K562 (cell line): ENCODE results near the gene RANBP3. TPM values are rescaled to one million over a fixed set of nuclear protein-coding genes. Genes with fewer than 3 reads are reported as not detected.
"Not testable (repeated sequence)": the region's sequence is repeated elsewhere in the genome, so short reads cannot be mapped to it uniquely, and the experiment has no call there.

Experiments used
- ATAC-seq: fragments of 200-7000 bp; cut with Tn5 transposase; 3 replicates; pipeline ENCODE4 v1.9.1; 2020; ENCODE audit warnings: moderate library complexity
- BruUV-seq: library from RNA; stranded (reverse); fragments of 400-500 nt; replicated peaks from 2 replicates; lab custom pipeline; 2021; lab: Mats Ljungman, UMichigan
- CTCF ChIA-PET: fragments of 300-600 bp; formaldehyde crosslinking; extraction: SDS; loops from one replicate; lab custom pipeline; 2021; ENCODE audit warnings: low intra/inter-chr PET ratio; lab: Yijun Ruan, JAX
- POLR2A ChIA-PET: fragments of 300-600, 350-650 bp; sonication (Branson Sonifier 250); formaldehyde crosslinking; extraction: SDS; loops from one replicate; lab custom pipeline; 2021; ENCODE audit warnings: antibody characterized with exemption, inconsistent platforms; lab: Yijun Ruan, JAX
- DNase-seq, 4 experiments: peaks; one replicate each; pipeline versions ENCODE4 v3.0.0 to v3.0.0-alpha.2; 2011 to 2018; ENCODE audit warnings: low spot score in 3 of 4, mixed read lengths in 3 of 4; ENCODE audit errors: extremely low read depth in 1 of 4
- FAIRE-seq: peaks from 2 replicates; lab custom pipeline; 2011; peaks lifted over from hg19 to GRCh38; lab: Jason Lieb, UNC
- H2AFZ ChIP-seq: 2 replicates; pipeline ENCODE4 v1.6.0; 2011; ENCODE audit warnings: low read depth, low read length, control low read depth, inconsistent platforms
- H3K27ac ChIP-seq: fragments of 200-600 bp; 3 replicates; pipeline ENCODE4 v1.8.0; 2011; ENCODE audit warnings: low read depth, mild to moderate bottlenecking, control low read depth, inconsistent platforms, low read length, moderate library complexity, mixed read lengths; ENCODE audit errors: extremely low read depth
- H3K27me3 ChIP-seq, 2 experiments: fragments of 300-600 bp in 1 of 2; 2 replicates in 1 of 2; 3 replicates in 1 of 2; pipeline versions ENCODE4 v1.6.0 to v1.8.0; 2011; ENCODE audit warnings: inconsistent platforms in 2 of 2, low read length in 2 of 2, mild to moderate bottlenecking in 1 of 2, mixed read lengths in 1 of 2, moderate library complexity in 1 of 2; ENCODE audit not compliant: control insufficient read depth in 2 of 2, insufficient read depth in 2 of 2
- H3K36me3 ChIP-seq: fragments of 300-600 bp; 3 replicates; pipeline ENCODE4 v1.8.0; 2011; ENCODE audit warnings: mild to moderate bottlenecking, low read length, inconsistent platforms; ENCODE audit not compliant: control insufficient read depth, insufficient read depth
- H3K4me1 ChIP-seq, 2 experiments: fragments of 200-600 bp in 1 of 2; replicated peaks in 1 of 2; 2 replicates in 1 of 2; 3 replicates in 1 of 2; pipeline versions ENCODE4 v1.5.1 to v1.8.0; 2011; ENCODE audit warnings: inconsistent platforms in 2 of 2, low read length in 2 of 2, mild to moderate bottlenecking in 1 of 2, mixed read lengths in 1 of 2, moderate library complexity in 1 of 2; ENCODE audit not compliant: control insufficient read depth in 2 of 2, insufficient read depth in 2 of 2
- H3K4me2 ChIP-seq: 2 replicates; pipeline ENCODE4 v1.6.1; 2011; ENCODE audit warnings: low read length, control low read depth, inconsistent platforms, mixed read lengths; ENCODE audit not compliant: insufficient read depth
- H3K4me3 ChIP-seq: fragments of 200-600 bp; sonication (generic), shearing (Covaris generic); 2 replicates; pipeline ENCODE4 v1.5.1; 2016; ENCODE audit warnings: control low read depth, inconsistent platforms
- H3K79me2 ChIP-seq: fragments of 200-600 bp; 3 replicates; pipeline ENCODE4 v1.8.0; 2011; ENCODE audit warnings: low read length, inconsistent platforms; ENCODE audit not compliant: control insufficient read depth, insufficient read depth
- H3K9ac ChIP-seq, 2 experiments: 2 replicates each; pipeline versions ENCODE4 v1.6.0 to v1.6.1; 2011; ENCODE audit warnings: low read depth in 2 of 2, low read length in 2 of 2, control low read depth in 1 of 2, inconsistent platforms in 1 of 2, mild to moderate bottlenecking in 1 of 2, mixed read lengths in 1 of 2; ENCODE audit not compliant: insufficient read depth in 1 of 2
- H3K9me1 ChIP-seq: one replicate; pipeline ENCODE4 v1.6.0; 2011; ENCODE audit warnings: inconsistent platforms, mild to moderate bottlenecking, low read length, moderate library complexity; ENCODE audit not compliant: control insufficient read depth, insufficient read depth
- H3K9me3 ChIP-seq: replicated peaks from 2 replicates; pipeline ENCODE4 v1.5.1; 2011; ENCODE audit warnings: low read depth, low read length, inconsistent platforms; ENCODE audit not compliant: control insufficient read depth, insufficient read depth
- H4K20me1 ChIP-seq: replicated peaks from 2 replicates; pipeline ENCODE4 v1.6.1; 2011; ENCODE audit warnings: low read length, inconsistent platforms, mixed read lengths; ENCODE audit not compliant: control insufficient read depth, insufficient read depth
- POLR2G ChIP-seq: fragments of 200-400 bp; formaldehyde crosslinking; IDR thresholded peaks from 2 replicates; pipeline ENCODE4 v1.6.1; 2017; ENCODE audit warnings: low read depth, mild to moderate bottlenecking, antibody characterized with exemption, low read length, moderate library complexity
- SRSF1 ChIP-seq: fragments of 200-400 bp; formaldehyde crosslinking; IDR thresholded peaks from 2 replicates; pipeline ENCODE4 v1.6.1; 2017; ENCODE audit warnings: mild to moderate bottlenecking, low read depth, low read length, moderate library complexity
- STAT5B ChIP-seq: fragments of 250-450 bp; sonication (Bioruptor Pico); IDR thresholded peaks from 2 replicates; pipeline ENCODE4 v1.8.0; 2021; ENCODE audit warnings: mild to moderate bottlenecking, inconsistent platforms
- ZNF121 ChIP-seq: sonication (generic); formaldehyde crosslinking; conservative IDR thresholded peaks from 2 replicates; pipeline ENCODE4 v1.8.0; 2022; ENCODE audit warnings: missing genetic modification reagents
- WGBS: fragments of 100-300 bp; shearing (Covaris generic); methylation state at CpG from one replicate; pipeline ENCODE4 v1.1.6; 2016; ENCODE audit warnings: low coverage, mixed read lengths; ENCODE audit not compliant: insufficient coverage; ENCODE audit errors: missing lambda C conversion rate; 5-methylcytosine and 5-hydroxymethylcytosine counted together
- in situ Hi-C: fragments of 300-500 bp; cut with MboI; formaldehyde crosslinking; loops from 4 replicates; pipeline ENCODE4 v1.15.0; 2018; ENCODE audit warnings: inconsistent platforms, mixed read lengths
- intact Hi-C: fragments of 100-400 bp; cut with micrococcal nuclease; formaldehyde crosslinking; loops from 2 replicates; pipeline ENCODE4 v1.14.2; 2022
- polyA plus RNA-seq, 8 experiments: library from polyadenylated mRNA; depleted of rRNA in 4 of 8; stranded (reverse) in 5 of 8; unstranded in 3 of 8; fragments of >200 nt; fragmentation: Nextera tagmentation in 2 of 8; fragmentation: Illumina TruSeq in 1 of 8; extraction: Ambion mirVana in 2 of 8; extraction: Trizol in 1 of 8; gene quantifications; 2 replicates each; pipeline versions ENCODE4 v1.2.1 to v1.2.3, GENCODE V29; 2011 to 2014; ENCODE audit warnings: inconsistent platforms in 1 of 8, missing spikeins in 1 of 8
- total RNA-seq, 7 experiments: library from RNA; depleted of rRNA in 6 of 7; stranded (reverse); fragments of >200 nt in 6 of 7; fragmentation: Illumina TruSeq in 2 of 7; extraction: Trizol in 2 of 7; gene quantifications; 2 replicates each; pipeline versions ENCODE4 v1.2.1 to v1.2.3, GENCODE V29; 2011 to 2021; ENCODE audit warnings: low replicate concordance in 1 of 7

RANBP3 gene
- total and polyA plus RNA-seq, 9 of the 15 experiments (the other 6 are each of a cell fraction or from before 2014, with no cell fraction given): 0.90 to 95.1 (median 63.2) TPM

DNA sequence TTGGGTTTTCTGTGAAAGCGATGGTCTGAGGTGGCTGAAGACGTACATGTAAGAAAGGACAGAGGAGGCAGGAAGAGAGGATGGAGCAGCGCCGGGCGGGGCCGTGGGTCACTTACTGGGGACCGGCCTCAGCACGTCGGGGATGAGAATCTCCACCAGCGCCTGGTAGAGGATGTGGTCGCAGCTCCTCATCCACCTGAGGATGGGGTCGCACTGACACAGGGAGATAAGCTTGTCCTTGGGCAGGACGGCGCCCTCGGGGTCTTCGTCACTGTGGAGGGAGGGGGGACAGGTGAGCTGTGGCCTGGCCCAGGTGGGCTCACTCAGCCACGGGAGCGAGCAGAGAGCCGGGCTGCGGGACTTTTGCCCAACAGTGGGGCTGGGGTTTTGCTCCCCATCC, 29.0 kb upstream of the RANBP3 start:
- H3K4me1 ChIP-seq: peaks cover 0 to 16% of the 10 kb centered on the region in 2 experiments; a peak in 1 of 5 replicates
- FAIRE-seq: no peak
- H3K4me3 ChIP-seq: no peak overlapping the region
- no peaks in the 10 kb centered on the region; a peak in 1 of 5 replicates for H3K27me3 ChIP-seq
- CTCF ChIA-PET: interaction anchor here (0.6 kb wide), 1 partner anchor 60 kb away, joined by 5 read pairs; no protein-coding TSS in a partner anchor
- in situ Hi-C loops (no loop called here), intact Hi-C loops (no loop called here)
- no peak for ATAC-seq
- WGBS: 76% methylated on average over 11 of the region's 20 CpGs
- TF ChIP-seq STAT5B (no peak), POLR2G (0 out of 2 replicates have a peak, but pooled peaks have one; percentile 18), SRSF1 (no peak)
- TF ChIP-seq, all 486 proteins: peak for 1
- DNase-seq: no peak
- H4K20me1 ChIP-seq: no peaks in the 10 kb centered on the region
- H3K36me3 ChIP-seq: peaks cover 7% of the 10 kb centered on the region; the same call in 2 of the 3 replicates
- H3K9ac ChIP-seq: no peak overlapping the region
- H3K79me2 ChIP-seq: no peaks in the 10 kb centered on the region
- POLR2A ChIA-PET: no interaction called here
- H3K9me1 ChIP-seq: no peaks in the 10 kb centered on the region
- no peak overlapping the region for H2AFZ ChIP-seq
- no TSS peak for BruUV-seq
- no peak overlapping the region for H3K27ac ChIP-seq
- no peaks in the 10 kb centered on the region for H3K9me3 ChIP-seq
- no peak overlapping the region for H3K4me2 ChIP-seq

DNA sequence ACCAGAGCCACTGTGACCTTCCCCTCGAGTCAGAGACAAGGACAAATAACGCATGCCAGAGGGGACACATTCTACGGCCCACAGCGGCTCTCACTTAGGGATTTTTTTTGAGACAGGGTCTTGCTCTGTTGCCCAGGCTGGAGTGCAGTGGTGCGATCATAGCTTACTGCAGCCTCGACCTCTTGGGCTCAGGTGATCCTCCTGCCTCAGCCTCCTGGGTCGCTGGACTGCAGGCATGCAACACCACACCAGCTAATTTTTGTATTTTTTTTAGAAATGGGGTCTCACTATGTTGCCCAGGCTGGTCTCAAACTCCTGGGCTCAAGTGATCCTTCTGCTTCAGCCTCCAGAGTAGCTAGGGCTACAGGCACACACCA, 28.1 kb upstream of the RANBP3 start:
- intact Hi-C loops, H3K36me3 ChIP-seq, H3K9me3 ChIP-seq, H3K4me2 ChIP-seq, FAIRE-seq, H3K27me3 ChIP-seq, H2AFZ ChIP-seq, DNase-seq, ATAC-seq, CTCF ChIA-PET, H4K20me1 ChIP-seq, H3K27ac ChIP-seq: not testable (repeated sequence)
- POLR2A ChIA-PET: interaction anchor here (0.8 kb wide), 1 partner anchor 86 kb away, joined by 3 read pairs; no protein-coding TSS in a partner anchor
- WGBS: 65% methylated on average over 7 of the region's 7 CpGs
- Histone ChIP-seq H3K4me1 (peaks cover 0 to 13% of the 10 kb centered on the region in 2 experiments; a peak in 1 of 5 replicates), H3K9ac (peak overlapping the region in 1 of 2 experiments; percentile 43; a peak in 2 of 4 replicates)
- peak; percentile 91 for TF ChIP-seq ZNF121 (CRISPR knock-in tag)
- TF ChIP-seq, all 486 proteins: peak for 1; not testable (repeated sequence) for 485
- H3K79me2 ChIP-seq, BruUV-seq, H3K9me1 ChIP-seq, H3K4me3 ChIP-seq, in situ Hi-C loops: not testable (repeated sequence)
